ENCODE data around the gene HNRNPA3.

GRCh38 chr2:177232098-177232704 is 19.6 kb downstream of the HNRNPA3 start:
- TF ChIP-seq FOXA1 (IDR thresholded peaks at IDR 0.05) (no peak), PKNOX1 (IDR thresholded peaks at IDR 0.05) (no peak), L3MBTL2 (conservative IDR thresholded peaks at IDR 0.05) (no peak), FOXM1 (IDR thresholded peaks at IDR 0.05; ENCODE audit: borderline replicate concordance) (no peak)

All from HEK293T (cell line).